ENCODE measurements around the gene TNK1.
"Not testable (repeated sequence)": the region's sequence is repeated elsewhere in the genome, so short reads cannot be mapped to it uniquely, and the experiment has no call there.

TNK1 gene

GRCh38 chr17:7367918-7368598 lies 12.8 kb upstream of the TNK1 start:
- Histone ChIP-seq H4K20me1 (ENCODE audit: insufficient read depth) (no peaks in the 10 kb centered on the region), H3K79me2 (ENCODE audit: insufficient read depth, low read depth) (no peaks in the 10 kb centered on the region), H3K4me3 (IDR thresholded peaks at IDR 0.05; ENCODE audit: insufficient read depth, low read depth, low read length) (no peak overlapping the region), H3K27me3 (ENCODE audit: insufficient read depth, low read depth) (no peaks in the 10 kb centered on the region), H3K36me3 (ENCODE audit: insufficient read depth) (no peaks in the 10 kb centered on the region), H3K27ac (no peak overlapping the region), H3K4me1 (ENCODE audit: low read depth, poor library complexity, severe bottlenecking) (no peaks in the 10 kb centered on the region), H3K9ac (no peak overlapping the region), H3K4me2 (no peak overlapping the region), H2AFZ (ENCODE audit: low read depth) (no peak overlapping the region)
- TF ChIP-seq, protein P1, sequence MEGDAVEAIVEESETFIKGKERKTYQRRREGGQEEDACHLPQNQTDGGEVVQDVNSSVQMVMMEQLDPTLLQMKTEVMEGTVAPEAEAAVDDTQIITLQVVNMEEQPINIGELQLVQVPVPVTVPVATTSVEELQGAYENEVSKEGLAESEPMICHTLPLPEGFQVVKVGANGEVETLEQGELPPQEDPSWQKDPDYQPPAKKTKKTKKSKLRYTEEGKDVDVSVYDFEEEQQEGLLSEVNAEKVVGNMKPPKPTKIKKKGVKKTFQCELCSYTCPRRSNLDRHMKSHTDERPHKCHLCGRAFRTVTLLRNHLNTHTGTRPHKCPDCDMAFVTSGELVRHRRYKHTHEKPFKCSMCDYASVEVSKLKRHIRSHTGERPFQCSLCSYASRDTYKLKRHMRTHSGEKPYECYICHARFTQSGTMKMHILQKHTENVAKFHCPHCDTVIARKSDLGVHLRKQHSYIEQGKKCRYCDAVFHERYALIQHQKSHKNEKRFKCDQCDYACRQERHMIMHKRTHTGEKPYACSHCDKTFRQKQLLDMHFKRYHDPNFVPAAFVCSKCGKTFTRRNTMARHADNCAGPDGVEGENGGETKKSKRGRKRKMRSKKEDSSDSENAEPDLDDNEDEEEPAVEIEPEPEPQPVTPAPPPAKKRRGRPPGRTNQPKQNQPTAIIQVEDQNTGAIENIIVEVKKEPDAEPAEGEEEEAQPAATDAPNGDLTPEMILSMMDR (conservative IDR thresholded peaks at IDR 0.05; ENCODE audit: low read depth, low read length): no peak

DNA sequence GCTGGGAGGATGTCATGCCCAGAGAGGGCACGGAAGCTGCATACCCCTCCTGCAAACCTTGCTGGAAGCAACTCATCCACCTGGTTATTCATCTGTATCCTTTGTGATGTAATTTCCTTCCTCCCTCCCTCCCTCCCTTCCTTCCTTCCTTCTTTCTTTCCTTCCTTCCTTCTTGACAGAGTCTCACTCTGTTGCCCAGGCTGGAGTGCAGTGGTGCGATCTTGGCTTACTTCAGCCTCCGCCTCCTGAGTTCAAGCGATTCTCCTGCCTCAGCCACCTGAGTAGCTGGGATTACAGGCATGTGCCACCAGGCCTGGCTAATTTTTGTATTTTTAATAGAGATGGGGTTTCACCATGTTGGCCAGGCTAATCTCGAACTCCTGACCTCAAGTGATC lies 12.3 kb upstream of the TNK1 start:
- H3K27me3 ChIP-seq (ENCODE audit: insufficient read depth, low read depth); H3K4me3 ChIP-seq (IDR thresholded peaks at IDR 0.05; ENCODE audit: insufficient read depth, low read depth, low read length); H2AFZ ChIP-seq (ENCODE audit: low read depth); H3K4me1 ChIP-seq (ENCODE audit: low read depth, poor library complexity, severe bottlenecking); H3K9ac ChIP-seq; H3K79me2 ChIP-seq (ENCODE audit: insufficient read depth, low read depth); H4K20me1 ChIP-seq (ENCODE audit: insufficient read depth); H3K36me3 ChIP-seq (ENCODE audit: insufficient read depth); H3K27ac ChIP-seq; H3K4me2 ChIP-seq: not testable (repeated sequence)

- H3K79me2 ChIP-seq (ENCODE audit: insufficient read depth, low read depth): no peaks in the 10 kb centered on the region
- no peak overlapping the region for H2AFZ ChIP-seq (ENCODE audit: low read depth)
- H3K9ac ChIP-seq: no peak overlapping the region
- no peaks in the 10 kb centered on the region for H3K36me3 ChIP-seq (ENCODE audit: insufficient read depth)
- H3K4me2 ChIP-seq: no peak overlapping the region
- H4K20me1 ChIP-seq (ENCODE audit: insufficient read depth): no peaks in the 10 kb centered on the region
- H3K4me3 ChIP-seq (IDR thresholded peaks at IDR 0.05; ENCODE audit: insufficient read depth, low read depth, low read length): no peak overlapping the region
- no peaks in the 10 kb centered on the region for H3K4me1 ChIP-seq (ENCODE audit: low read depth, poor library complexity, severe bottlenecking)
- no peaks in the 10 kb centered on the region for H3K27me3 ChIP-seq (ENCODE audit: insufficient read depth, low read depth)
- TF ChIP-seq, protein P1 (conservative IDR thresholded peaks at IDR 0.05; ENCODE audit: low read depth, low read length): no peak
- no peak overlapping the region for H3K27ac ChIP-seq
Observed at GRCh38 chr17:7369825-7370224, 11.1 kb upstream of the TNK1 start.

- Histone ChIP-seq H3K36me3 (ENCODE audit: insufficient read depth) (no peaks in the 10 kb centered on the region), H3K4me2 (no peak overlapping the region), H2AFZ (ENCODE audit: low read depth) (no peak overlapping the region), H3K4me3 (IDR thresholded peaks at IDR 0.05; ENCODE audit: insufficient read depth, low read depth, low read length) (no peak overlapping the region), H3K9ac (no peak overlapping the region), H3K27me3 (ENCODE audit: insufficient read depth, low read depth) (no peaks in the 10 kb centered on the region), H3K27ac (no peak overlapping the region), H3K4me1 (ENCODE audit: low read depth, poor library complexity, severe bottlenecking) (no peaks in the 10 kb centered on the region), H4K20me1 (ENCODE audit: insufficient read depth) (no peaks in the 10 kb centered on the region), H3K79me2 (ENCODE audit: insufficient read depth, low read depth) (no peaks in the 10 kb centered on the region)
- TF ChIP-seq, protein P1 (conservative IDR thresholded peaks at IDR 0.05; ENCODE audit: low read depth, low read length): no peak
Observed at GRCh38 chr17:7370853-7371252, 10.0 kb upstream of the TNK1 start.

DNA sequence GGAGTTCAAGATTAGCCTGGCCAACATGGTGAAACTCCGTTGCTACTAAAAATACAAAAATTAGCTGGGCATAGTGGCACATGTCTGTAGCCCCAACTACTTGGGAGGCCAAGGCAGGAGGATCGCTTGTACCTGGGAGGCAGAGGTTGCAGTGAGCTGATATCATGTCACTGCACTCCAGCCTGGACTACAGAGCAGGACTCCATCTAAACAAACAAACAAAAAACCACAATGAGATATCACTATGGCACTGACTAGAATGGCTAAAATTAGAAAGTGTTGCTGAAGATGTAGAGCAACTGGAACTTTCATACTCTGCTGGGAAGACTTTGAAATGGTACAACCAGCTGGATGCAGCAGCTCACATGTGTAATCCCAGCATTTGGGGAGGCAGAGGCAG lies 6.5 kb upstream of the TNK1 start:
- TF ChIP-seq, protein P1 (conservative IDR thresholded peaks at IDR 0.05; ENCODE audit: low read depth, low read length): no peak
- Histone ChIP-seq H3K4me2 (no peak overlapping the region), H4K20me1 (ENCODE audit: insufficient read depth) (no peaks in the 10 kb centered on the region), H3K4me3 (IDR thresholded peaks at IDR 0.05; ENCODE audit: insufficient read depth, low read depth, low read length) (no peak overlapping the region), H3K36me3 (ENCODE audit: insufficient read depth) (no peaks in the 10 kb centered on the region), H2AFZ (ENCODE audit: low read depth) (no peak overlapping the region), H3K27me3 (ENCODE audit: insufficient read depth, low read depth) (no peaks in the 10 kb centered on the region), H3K79me2 (ENCODE audit: insufficient read depth, low read depth) (no peaks in the 10 kb centered on the region), H3K4me1 (ENCODE audit: low read depth, poor library complexity, severe bottlenecking) (no peaks in the 10 kb centered on the region), H3K9ac (no peak overlapping the region), H3K27ac (no peak overlapping the region)

All from KMS-11 (cell line).